GM19468 (cell line): ENCODE results near the gene WNT5A.
"Not testable (repeated sequence)": the region's sequence is repeated elsewhere in the genome, so short reads cannot be mapped to it uniquely, and the experiment has no call there.

Experiments used
- ATAC-seq: cut with Tn5 transposase; IDR thresholded peaks from one replicate; pipeline ENCODE4 v1.9.1; 2021; ENCODE audit warnings: mild to moderate bottlenecking, moderate library complexity, moderate number of reproducible peaks; ENCODE audit not compliant: unreplicated experiment; ENCODE audit errors: extremely low read depth

Gene WNT5A

GRCh38 chr3:55508335-55508734, 21.2 kb upstream of the WNT5A start:
- ATAC-seq: no peak

- no peak for ATAC-seq
Measured at GRCh38 chr3:55507808-55508207, 20.7 kb upstream of the WNT5A start.

- no peak for ATAC-seq
Measured at GRCh38 chr3:55505776-55506175, 18.7 kb upstream of the WNT5A start.

- not testable (repeated sequence) for ATAC-seq
Measured at GRCh38 chr3:55505102-55505501, 18.0 kb upstream of the WNT5A start.

- ATAC-seq: no peak
Measured at GRCh38 chr3:55501905-55502304, 14.8 kb upstream of the WNT5A start.

- ATAC-seq: no peak
Measured at GRCh38 chr3:55500555-55501330, 13.6 kb upstream of the WNT5A start.

- no peak for ATAC-seq
Measured at GRCh38 chr3:55498520-55498919, 11.4 kb upstream of the WNT5A start.

- no peak for ATAC-seq
Measured at GRCh38 chr3:55497250-55497649, 10.1 kb upstream of the WNT5A start.

- ATAC-seq: no peak
Measured at GRCh38 chr3:55494976-55495375, 7.9 kb upstream of the WNT5A start.

GRCh38 chr3:55492976-55493375, 5.9 kb upstream of the WNT5A start:
- ATAC-seq: no peak

GRCh38 chr3:55491296-55491816, 4.2 kb upstream of the WNT5A start:
- no peak for ATAC-seq

GRCh38 chr3:55490276-55490913, 3.3 kb upstream of the WNT5A start:
- no peak for ATAC-seq

GRCh38 chr3:55489798-55490132, 2.7 kb upstream of the WNT5A start:
- no peak for ATAC-seq

- no peak for ATAC-seq
Measured at GRCh38 chr3:55488398-55489055, 1.4 kb upstream of the WNT5A start.

GRCh38 chr3:55487381-55488241, 505 bp upstream of the WNT5A start:
- no peak for ATAC-seq

- ATAC-seq: no peak
Measured at GRCh38 chr3:55486101-55486856, 827 bp downstream of the WNT5A start.

GRCh38 chr3:55484801-55485791, 2.0 kb downstream of the WNT5A start:
- ATAC-seq: no peak

- no peak for ATAC-seq
Measured at GRCh38 chr3:55484191-55484689, 2.9 kb downstream of the WNT5A start.
